PC-9 (cell line): ENCODE results near the gene WT1.

Experiments used
- CTCF ChIP-seq: fragments of 200-600 bp; sonication (generic); conservative IDR thresholded peaks from 2 replicates; pipeline ENCODE4 v1.6.1; 2017; ENCODE audit warnings: mixed run types, antibody characterized with exemption, mild to moderate bottlenecking, moderate library complexity
- EZH2 ChIP-seq: fragments of 200-600 bp; sonication (generic); IDR thresholded peaks from 2 replicates; pipeline ENCODE4 v1.8.0; 2017; ENCODE audit warnings: antibody characterized with exemption, low read depth

DNA sequence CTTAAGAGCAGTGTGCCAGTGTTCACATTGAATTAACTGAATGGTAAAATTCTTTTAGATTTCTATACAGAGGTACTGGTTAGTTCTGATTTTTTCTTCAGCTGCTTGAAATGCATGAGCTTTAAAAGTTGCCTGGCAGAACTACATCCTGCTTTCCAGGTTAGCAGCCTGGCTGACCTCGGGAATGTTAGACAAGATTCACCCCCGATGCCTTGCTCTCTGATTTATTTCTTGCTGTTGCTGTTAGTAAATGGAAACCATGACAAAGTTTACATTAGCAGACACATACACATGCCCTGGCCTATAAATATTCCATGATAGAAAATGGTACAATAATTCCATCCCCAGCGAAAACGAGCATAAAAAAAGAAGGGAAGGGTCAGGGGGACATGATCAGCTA, 47.0 kb downstream of the WT1 start:
- no peak for TF ChIP-seq CTCF
- TF ChIP-seq EZH2 = no peak
